Ovary (tissue), 3 donors: Measurements from ENCODE around the gene IRF6.

Experiments
- CTCF ChIP-seq, 3 donors: fragments of 450-650 bp in 2 of 3; fragments of 200-600 bp in 1 of 3; IDR thresholded peaks; one replicate each; pipeline versions ENCODE4 v1.5.1 to v1.8.0; 2016 to 2022; ENCODE audit warnings: antibody characterized with exemption in 3 of 3, mild to moderate bottlenecking in 1 of 3
- EP300 ChIP-seq: sonication (generic); formaldehyde crosslinking; IDR thresholded peaks from one replicate; pipeline ENCODE4 v1.6.1; 2017; ENCODE audit warnings: antibody characterized with exemption
- POLR2A ChIP-seq: fragments of 450-650 bp; IDR thresholded peaks from one replicate; pipeline ENCODE4 v1.6.1; 2017; ENCODE audit warnings: antibody characterized with exemption, mild to moderate bottlenecking, moderate library complexity
- donor health status: DM: no; HTN: no; CAD: no.

- TF ChIP-seq CTCF (IDR thresholded peaks at IDR 0.05) = no peak
- TF ChIP-seq POLR2A = no peak
- TF ChIP-seq EP300 = no peak
Measured at GRCh38 chr1:209787551-209787950, 18.4 kb downstream of the IRF6 start.
